K562 (cell line): Measurements from ENCODE around the gene LENEP. TPM values are rescaled to one million over a fixed set of nuclear protein-coding genes. Genes with fewer than 3 reads are reported as not detected.

Experiments used
- BACH1 ChIP-seq: fragments of 200-800 bp; sonication (Bioruptor generic); IDR thresholded peaks from 2 replicates; pipeline ENCODE4 v1.6.1; 2016; ENCODE audit warnings: missing genetic modification characterization, missing compliant biosample characterization
- PCBP2 ChIP-seq: fragments of 200-400 bp; formaldehyde crosslinking; IDR thresholded peaks from 2 replicates; pipeline ENCODE4 v1.6.1; 2018; ENCODE audit warnings: low read length, low read depth, mild to moderate bottlenecking, moderate library complexity; ENCODE audit not compliant: poor library complexity, severe bottlenecking
- PRMT5 ChIP-seq: sonication (generic); formaldehyde crosslinking; IDR thresholded peaks from 2 replicates; pipeline ENCODE4 v1.5.0; 2020; ENCODE audit warnings: missing genetic modification reagents
- RERE ChIP-seq: sonication (generic); formaldehyde crosslinking; IDR thresholded peaks from 2 replicates; pipeline ENCODE4 v1.8.0; 2023; ENCODE audit warnings: missing genetic modification reagents, mild to moderate bottlenecking, borderline replicate concordance
- RFX7 ChIP-seq: fragments of 250-450 bp; sonication (Bioruptor Pico); IDR thresholded peaks from 2 replicates; pipeline ENCODE4 v1.5.1; 2021; ENCODE audit warnings: mild to moderate bottlenecking
- RREB1 ChIP-seq: fragments of 250-450 bp; sonication (Bioruptor Pico); IDR thresholded peaks from 2 replicates; pipeline ENCODE4 v1.4.0; 2020
- THAP7 ChIP-seq: fragments of 250-450 bp; sonication (Bioruptor Pico); IDR thresholded peaks from 2 replicates; pipeline ENCODE4 v1.5.0; 2021
- ZMIZ1 ChIP-seq, 2 experiments: fragments of 150-350 bp in 1 of 2; IDR thresholded peaks; 2 replicates each; pipeline ENCODE4 v1.6.1; 2012 to 2016; ENCODE audit warnings: low read depth in 2 of 2, low read length in 2 of 2, mild to moderate bottlenecking in 1 of 2, moderate library complexity in 1 of 2
- ZNF140 ChIP-seq: fragments of 250-450 bp; sonication (Bioruptor Pico); IDR thresholded peaks from 2 replicates; pipeline ENCODE4 v1.8.0; 2021; ENCODE audit warnings: moderate library complexity, mild to moderate bottlenecking, inconsistent platforms
- ZNF263 ChIP-seq: sonication (generic); formaldehyde crosslinking; IDR thresholded peaks from 2 replicates; pipeline ENCODE4 v1.8.0; 2022; ENCODE audit warnings: mild to moderate bottlenecking, missing genetic modification reagents, borderline replicate concordance
- polyA plus RNA-seq, 8 experiments: library from polyadenylated mRNA; depleted of rRNA in 4 of 8; stranded (reverse) in 5 of 8; unstranded in 3 of 8; fragments of >200 nt; fragmentation: Nextera tagmentation in 2 of 8; fragmentation: Illumina TruSeq in 1 of 8; extraction: Ambion mirVana in 2 of 8; extraction: Trizol in 1 of 8; gene quantifications; 2 replicates each; pipeline versions ENCODE4 v1.2.1 to v1.2.3, GENCODE V29; 2011 to 2014; ENCODE audit warnings: inconsistent platforms in 1 of 8, missing spikeins in 1 of 8
- total RNA-seq, 7 experiments: library from RNA; depleted of rRNA in 6 of 7; stranded (reverse); fragments of >200 nt in 6 of 7; fragmentation: Illumina TruSeq in 2 of 7; extraction: Trizol in 2 of 7; gene quantifications; 2 replicates each; pipeline versions ENCODE4 v1.2.1 to v1.2.3, GENCODE V29; 2011 to 2021; ENCODE audit warnings: low replicate concordance in 1 of 7

LENEP gene
- total and polyA plus RNA-seq, 9 of the 15 experiments (the other 6 are each of a cell fraction or from before 2014, with no cell fraction given): 0.23 to 0.87 (median 0.67) TPM; not detected in 5

- TF ChIP-seq RERE (CRISPR knock-in tag) (no peak), PCBP2 (no peak), ZNF263 (CRISPR knock-in tag) (peak; percentile 62; the same call in 1 of the 2 replicates), RFX7 (CRISPR knock-in tag) (0 out of 2 replicates have a peak, but pooled peaks have one; percentile 23), ZNF140 (CRISPR knock-in tag) (no peak), ZMIZ1 (IDR thresholded peaks at IDR 0.05; ENCODE audit: low read depth in 2 of 2, low read length in 2 of 2) (no peak), BACH1 (tag) (no peak), PRMT5 (CRISPR knock-in tag) (no peak), RREB1 (CRISPR knock-in tag) (peak; percentile 77; the same call in 1 of the 2 replicates), THAP7 (CRISPR knock-in tag) (no peak)
Measured at GRCh38 chr1:155000726-155001424, 7.5 kb downstream of the LENEP start (continued).
